ENCODE data around the gene KDM5C. TPM values are rescaled to one million over a fixed set of nuclear protein-coding genes. Genes with fewer than 3 reads are reported as not detected.

KDM5C gene
- total and polyA plus RNA-seq, 9 of the 15 experiments (the other 6 are each of a cell fraction or from before 2014, with no cell fraction given) = 0.62 to 136 (median 52.4) TPM

DNA sequence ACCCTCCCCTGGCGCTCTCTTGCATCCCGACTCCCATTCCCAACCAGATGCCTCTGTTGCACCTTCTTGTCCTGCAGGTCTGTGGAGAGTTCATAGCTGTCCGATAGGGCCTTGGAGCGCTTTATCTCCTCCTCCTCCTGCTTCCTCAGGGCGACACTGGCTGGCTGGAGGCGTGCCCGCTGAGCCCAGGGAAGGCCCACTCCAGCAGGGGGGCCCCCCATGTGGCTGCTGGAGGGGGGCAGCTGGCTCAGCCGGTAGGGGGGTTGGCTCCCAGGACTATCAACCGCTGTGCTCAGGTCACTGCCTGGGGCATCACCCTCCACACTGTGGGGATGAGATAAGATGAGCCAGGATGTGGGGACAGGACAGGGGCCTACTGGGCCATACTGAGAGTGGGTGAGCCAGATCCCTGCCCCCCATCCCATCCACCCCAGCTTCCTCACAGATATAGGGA lies 30.8 kb upstream of the KDM5C start (continued):
- TF ChIP-seq, protein P1, sequence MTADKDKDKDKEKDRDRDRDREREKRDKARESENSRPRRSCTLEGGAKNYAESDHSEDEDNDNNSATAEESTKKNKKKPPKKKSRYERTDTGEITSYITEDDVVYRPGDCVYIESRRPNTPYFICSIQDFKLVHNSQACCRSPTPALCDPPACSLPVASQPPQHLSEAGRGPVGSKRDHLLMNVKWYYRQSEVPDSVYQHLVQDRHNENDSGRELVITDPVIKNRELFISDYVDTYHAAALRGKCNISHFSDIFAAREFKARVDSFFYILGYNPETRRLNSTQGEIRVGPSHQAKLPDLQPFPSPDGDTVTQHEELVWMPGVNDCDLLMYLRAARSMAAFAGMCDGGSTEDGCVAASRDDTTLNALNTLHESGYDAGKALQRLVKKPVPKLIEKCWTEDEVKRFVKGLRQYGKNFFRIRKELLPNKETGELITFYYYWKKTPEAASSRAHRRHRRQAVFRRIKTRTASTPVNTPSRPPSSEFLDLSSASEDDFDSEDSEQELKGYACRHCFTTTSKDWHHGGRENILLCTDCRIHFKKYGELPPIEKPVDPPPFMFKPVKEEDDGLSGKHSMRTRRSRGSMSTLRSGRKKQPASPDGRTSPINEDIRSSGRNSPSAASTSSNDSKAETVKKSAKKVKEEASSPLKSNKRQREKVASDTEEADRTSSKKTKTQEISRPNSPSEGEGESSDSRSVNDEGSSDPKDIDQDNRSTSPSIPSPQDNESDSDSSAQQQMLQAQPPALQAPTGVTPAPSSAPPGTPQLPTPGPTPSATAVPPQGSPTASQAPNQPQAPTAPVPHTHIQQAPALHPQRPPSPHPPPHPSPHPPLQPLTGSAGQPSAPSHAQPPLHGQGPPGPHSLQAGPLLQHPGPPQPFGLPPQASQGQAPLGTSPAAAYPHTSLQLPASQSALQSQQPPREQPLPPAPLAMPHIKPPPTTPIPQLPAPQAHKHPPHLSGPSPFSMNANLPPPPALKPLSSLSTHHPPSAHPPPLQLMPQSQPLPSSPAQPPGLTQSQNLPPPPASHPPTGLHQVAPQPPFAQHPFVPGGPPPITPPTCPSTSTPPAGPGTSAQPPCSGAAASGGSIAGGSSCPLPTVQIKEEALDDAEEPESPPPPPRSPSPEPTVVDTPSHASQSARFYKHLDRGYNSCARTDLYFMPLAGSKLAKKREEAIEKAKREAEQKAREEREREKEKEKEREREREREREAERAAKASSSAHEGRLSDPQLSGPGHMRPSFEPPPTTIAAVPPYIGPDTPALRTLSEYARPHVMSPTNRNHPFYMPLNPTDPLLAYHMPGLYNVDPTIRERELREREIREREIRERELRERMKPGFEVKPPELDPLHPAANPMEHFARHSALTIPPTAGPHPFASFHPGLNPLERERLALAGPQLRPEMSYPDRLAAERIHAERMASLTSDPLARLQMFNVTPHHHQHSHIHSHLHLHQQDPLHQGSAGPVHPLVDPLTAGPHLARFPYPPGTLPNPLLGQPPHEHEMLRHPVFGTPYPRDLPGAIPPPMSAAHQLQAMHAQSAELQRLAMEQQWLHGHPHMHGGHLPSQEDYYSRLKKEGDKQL (CRISPR knock-in tag; IDR thresholded peaks at IDR 0.05; ENCODE audit: borderline replicate concordance) = no peak
- TF ChIP-seq PCBP1 (IDR thresholded peaks at IDR 0.05; ENCODE audit: low read depth, low read length, poor library complexity, severe bottlenecking) (no peak), PHB2 (IDR thresholded peaks at IDR 0.05; ENCODE audit: low read depth) (peak; percentile 60; the same call in 1 of the 2 replicates), ZNF584 (CRISPR knock-in tag; IDR thresholded peaks at IDR 0.05; ENCODE audit: low read depth) (no peak), SMAD3 (CRISPR knock-in tag; conservative IDR thresholded peaks at IDR 0.05) (no peak), GATA2 (CRISPR knock-in tag; IDR thresholded peaks at IDR 0.05) (peak; percentile 73), BHLHE40 (IDR thresholded peaks at IDR 0.05; ENCODE audit: low read length) (peak; percentile 36; the same call in 1 of the 2 replicates), KAT2B (IDR thresholded peaks at IDR 0.05; ENCODE audit: low read depth, low read length) (no peak), RBM39 (optimal IDR thresholded peaks at IDR 0.05; ENCODE audit: low read depth, low read length) (no peak), CHD4 (IDR thresholded peaks at IDR 0.05; ENCODE audit: insufficient read depth, insufficient replicate concordance, low read depth, low read length, poor library complexity, severe bottlenecking) (no peak), HNRNPK (IDR thresholded peaks at IDR 0.05; ENCODE audit: low read depth, low read length, poor library complexity, severe bottlenecking) (no peak), KDM4B (IDR thresholded peaks at IDR 0.05; ENCODE audit: borderline replicate concordance in 2 of 2, low read depth in 1 of 2) (peak in 1 of 2 experiments; percentile 95; a peak in 2 of 4 replicates), ZNF41 (CRISPR knock-in tag; conservative IDR thresholded peaks at IDR 0.05) (no peak)
- TF ChIP-seq, protein P2, sequence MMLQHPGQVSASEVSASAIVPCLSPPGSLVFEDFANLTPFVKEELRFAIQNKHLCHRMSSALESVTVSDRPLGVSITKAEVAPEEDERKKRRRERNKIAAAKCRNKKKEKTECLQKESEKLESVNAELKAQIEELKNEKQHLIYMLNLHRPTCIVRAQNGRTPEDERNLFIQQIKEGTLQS (IDR thresholded peaks at IDR 0.05) = no peak
- TF ChIP-seq, protein P2 (CRISPR knock-in tag; conservative IDR thresholded peaks at IDR 0.05) = no peak
- TF ChIP-seq, protein P3, sequence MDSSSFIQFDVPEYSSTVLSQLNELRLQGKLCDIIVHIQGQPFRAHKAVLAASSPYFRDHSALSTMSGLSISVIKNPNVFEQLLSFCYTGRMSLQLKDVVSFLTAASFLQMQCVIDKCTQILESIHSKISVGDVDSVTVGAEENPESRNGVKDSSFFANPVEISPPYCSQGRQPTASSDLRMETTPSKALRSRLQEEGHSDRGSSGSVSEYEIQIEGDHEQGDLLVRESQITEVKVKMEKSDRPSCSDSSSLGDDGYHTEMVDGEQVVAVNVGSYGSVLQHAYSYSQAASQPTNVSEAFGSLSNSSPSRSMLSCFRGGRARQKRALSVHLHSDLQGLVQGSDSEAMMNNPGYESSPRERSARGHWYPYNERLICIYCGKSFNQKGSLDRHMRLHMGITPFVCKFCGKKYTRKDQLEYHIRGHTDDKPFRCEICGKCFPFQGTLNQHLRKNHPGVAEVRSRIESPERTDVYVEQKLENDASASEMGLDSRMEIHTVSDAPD (CRISPR knock-in tag; IDR thresholded peaks at IDR 0.05) = no peak
- TF ChIP-seq, protein P4, sequence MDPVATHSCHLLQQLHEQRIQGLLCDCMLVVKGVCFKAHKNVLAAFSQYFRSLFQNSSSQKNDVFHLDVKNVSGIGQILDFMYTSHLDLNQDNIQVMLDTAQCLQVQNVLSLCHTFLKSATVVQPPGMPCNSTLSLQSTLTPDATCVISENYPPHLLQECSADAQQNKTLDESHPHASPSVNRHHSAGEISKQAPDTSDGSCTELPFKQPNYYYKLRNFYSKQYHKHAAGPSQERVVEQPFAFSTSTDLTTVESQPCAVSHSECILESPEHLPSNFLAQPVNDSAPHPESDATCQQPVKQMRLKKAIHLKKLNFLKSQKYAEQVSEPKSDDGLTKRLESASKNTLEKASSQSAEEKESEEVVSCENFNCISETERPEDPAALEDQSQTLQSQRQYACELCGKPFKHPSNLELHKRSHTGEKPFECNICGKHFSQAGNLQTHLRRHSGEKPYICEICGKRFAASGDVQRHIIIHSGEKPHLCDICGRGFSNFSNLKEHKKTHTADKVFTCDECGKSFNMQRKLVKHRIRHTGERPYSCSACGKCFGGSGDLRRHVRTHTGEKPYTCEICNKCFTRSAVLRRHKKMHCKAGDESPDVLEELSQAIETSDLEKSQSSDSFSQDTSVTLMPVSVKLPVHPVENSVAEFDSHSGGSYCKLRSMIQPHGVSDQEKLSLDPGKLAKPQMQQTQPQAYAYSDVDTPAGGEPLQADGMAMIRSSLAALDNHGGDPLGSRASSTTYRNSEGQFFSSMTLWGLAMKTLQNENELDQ (CRISPR knock-in tag; IDR thresholded peaks at IDR 0.05; ENCODE audit: borderline replicate concordance) = no peak
